Glomerular visceral epithelial cell (primary cell): ENCODE results near the gene NEGR1.

Source experiments
- DNase-seq: peaks from one replicate; pipeline ENCODE4 v3.0.0-alpha.2; 2016; ENCODE audit errors: extremely low spot score

The NEGR1 gene

DNA sequence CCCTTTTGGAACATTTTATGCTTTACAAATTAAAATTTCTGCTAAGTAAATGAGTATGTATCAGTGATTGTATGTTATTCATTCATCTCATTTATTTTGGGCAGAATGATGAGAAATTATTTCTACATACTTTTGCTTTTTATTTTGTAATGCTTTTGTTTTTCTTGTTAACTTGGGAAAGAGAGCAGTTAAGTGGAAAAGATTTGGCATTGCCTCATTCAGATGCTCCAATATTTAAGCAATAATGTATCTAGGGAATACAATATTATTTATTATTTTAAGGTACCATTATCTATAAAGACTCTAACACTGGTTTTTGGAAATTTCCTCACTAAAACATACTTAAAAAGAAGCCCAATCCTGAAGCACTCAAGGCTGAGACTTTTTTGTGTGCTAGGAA, 431.8 kb downstream of the NEGR1 start:
- DNase-seq: no peak

GRCh38 chr1:71843012-71843411, 439.3 kb downstream of the NEGR1 start:
- no peak for DNase-seq

- no peak for DNase-seq
These were observed 442.5 kb downstream of the NEGR1 start for GRCh38 chr1:71839876-71840275.

DNA sequence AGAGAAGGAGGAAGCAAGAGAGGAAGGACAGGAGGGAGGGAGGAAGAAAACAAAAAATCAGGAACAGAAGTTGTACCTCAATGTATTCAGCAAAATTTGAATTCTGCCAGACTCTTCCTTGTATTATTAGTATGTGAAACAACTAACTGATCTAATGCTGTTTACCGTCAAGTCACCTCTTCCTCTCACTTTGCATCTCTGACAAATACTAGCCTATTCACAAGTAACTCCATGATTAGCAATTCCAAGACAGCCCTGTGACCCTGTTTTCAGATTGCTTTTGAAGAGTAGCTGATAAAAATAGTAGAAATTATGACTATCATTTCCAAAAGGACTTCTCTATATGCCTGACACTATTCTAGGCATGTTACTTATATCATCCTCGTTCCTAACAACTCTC, 445.4 kb downstream of the NEGR1 start:
- no peak for DNase-seq

DNA sequence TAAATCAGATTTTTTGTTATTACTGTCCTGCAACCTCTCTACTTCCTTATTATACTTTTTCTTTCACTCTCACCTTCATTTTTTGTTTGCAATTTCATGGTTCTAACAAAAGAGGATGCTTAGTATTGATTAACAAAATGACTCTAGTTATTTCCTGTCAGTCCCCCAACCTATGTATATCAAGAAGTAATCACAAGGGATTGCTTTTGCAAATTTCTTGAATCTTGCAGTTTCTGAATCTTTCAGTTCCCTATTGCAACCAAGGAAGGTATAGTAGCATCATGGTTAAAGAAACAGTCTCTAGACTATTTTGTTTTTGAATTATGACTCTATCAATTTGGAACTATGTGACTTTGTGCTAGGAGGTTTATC, 446.9 kb downstream of the NEGR1 start:
- DNase-seq: no peak

GRCh38 chr1:71834601-71835441, 447.5 kb downstream of the NEGR1 start:
- no peak for DNase-seq

GRCh38 chr1:71831646-71832045, 450.7 kb downstream of the NEGR1 start:
- DNase-seq: no peak

GRCh38 chr1:71829346-71829745, 453.0 kb downstream of the NEGR1 start:
- no peak for DNase-seq

DNA sequence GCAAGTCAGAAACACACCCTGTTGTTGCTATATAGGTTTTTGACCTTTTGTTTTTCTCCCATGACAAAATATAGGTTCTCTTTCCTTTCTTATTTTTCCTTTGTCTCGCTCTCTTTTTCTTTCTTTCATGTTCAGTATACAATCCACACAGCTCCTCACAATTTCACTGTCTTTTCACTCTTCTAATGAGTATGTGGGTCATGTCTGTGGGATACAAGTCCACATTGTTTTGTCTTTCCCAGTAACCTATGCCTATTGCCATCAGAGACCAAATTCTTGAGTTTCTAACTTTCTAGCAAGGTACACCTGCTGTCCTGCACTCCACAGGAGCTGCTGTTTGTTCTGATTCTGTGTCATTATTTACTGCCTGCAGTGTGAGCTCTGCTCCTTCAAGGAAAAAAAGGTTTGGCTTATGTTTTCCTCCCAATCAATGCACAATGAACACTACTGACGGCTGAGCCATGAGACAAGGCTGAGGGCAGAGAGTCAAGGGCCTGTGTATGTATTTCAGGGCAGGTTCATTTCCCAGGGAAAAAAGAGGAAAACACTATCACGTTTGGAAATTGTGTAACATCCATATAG, 453.8 kb downstream of the NEGR1 start:
- DNase-seq: no peak

DNA sequence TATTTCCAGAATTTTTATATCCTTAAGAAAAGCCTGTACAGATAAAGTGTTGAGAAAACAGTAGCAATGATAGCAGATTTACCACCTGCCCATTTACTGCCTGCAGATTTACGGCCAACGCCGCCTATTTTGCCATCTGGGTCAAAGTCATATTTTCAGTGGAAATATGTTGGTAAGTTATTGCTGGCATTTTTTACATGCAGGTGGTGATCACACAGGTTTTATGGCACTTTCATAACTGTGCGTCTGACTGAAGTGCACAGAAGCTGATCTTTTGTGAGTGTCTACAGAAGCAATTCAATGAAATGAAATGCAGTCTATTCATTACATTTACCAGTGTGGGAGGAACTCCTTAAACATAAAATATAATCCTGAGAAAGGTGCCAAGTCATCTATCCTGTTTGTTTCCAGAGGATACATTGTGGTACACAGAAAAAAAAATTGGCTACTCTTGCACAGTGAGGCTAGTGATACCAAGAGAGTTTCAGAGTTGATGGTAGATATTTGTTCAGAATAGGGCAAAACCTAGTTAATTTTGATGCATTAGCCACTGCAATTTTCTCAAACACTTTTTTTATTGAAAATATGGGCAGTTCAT, 458.5 kb downstream of the NEGR1 start:
- DNase-seq: no peak

DNA sequence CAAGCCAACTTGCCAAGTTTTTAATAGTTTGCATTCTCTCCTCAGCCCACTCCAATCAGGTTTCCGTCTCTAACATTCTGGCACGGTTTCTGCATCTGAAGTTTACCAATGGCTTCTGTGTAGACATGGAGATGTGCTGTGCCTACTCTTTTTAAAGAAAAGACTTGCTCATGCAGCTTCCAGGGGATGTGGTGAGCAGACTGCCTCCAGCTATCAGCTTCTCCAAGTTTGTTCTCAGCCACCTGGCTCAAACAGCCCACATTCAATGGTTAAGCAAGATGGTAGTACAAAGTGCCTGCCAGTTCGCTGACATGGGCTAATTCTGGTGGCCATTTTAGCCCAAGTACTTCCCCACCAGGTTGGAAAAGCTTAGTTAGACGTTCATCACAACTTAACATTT, 465.3 kb downstream of the NEGR1 start:
- no peak for DNase-seq

- DNase-seq: no peak
These were observed 473.3 kb downstream of the NEGR1 start for GRCh38 chr1:71809085-71809484.

DNA sequence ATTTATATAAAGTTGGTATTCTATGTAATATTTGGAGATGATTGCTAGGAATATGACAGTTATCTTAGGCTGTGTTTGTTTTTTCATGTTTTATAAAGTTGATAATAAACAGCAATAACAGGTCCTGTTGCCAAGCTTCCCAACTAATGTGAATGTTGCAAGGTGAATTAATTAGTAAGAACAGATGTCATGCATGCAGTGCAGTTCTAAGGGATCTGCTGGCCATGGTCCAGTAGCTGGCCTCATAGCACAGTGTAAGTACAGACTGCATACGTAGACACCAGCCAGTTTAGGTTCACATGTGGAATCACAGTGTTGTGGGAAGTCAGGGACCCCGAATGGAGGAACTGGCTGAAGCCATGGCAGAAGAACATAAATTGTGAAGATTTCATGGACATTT, 478.2 kb downstream of the NEGR1 start:
- DNase-seq: no peak

GRCh38 chr1:71796006-71796405, 486.3 kb downstream of the NEGR1 start:
- no peak for DNase-seq

DNA sequence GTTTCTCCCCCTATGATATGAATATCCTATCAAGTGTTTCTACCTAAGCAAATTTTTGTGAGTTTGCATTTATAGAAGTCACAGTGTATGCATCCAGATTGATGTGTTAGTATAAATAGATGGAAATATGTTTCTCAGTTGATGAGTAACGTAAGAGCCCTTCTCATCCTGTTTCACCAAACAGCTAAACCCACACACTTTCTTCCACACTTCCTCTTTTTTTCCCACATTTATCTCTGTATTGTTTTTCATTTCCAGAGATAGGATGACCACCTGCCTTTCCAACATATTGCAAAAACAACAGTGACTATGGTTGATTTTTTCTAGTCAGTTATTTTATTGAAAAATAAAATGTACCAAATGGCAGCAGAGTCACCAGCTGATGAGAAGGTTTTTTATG, 490.1 kb downstream of the NEGR1 start:
- DNase-seq: no peak

DNA sequence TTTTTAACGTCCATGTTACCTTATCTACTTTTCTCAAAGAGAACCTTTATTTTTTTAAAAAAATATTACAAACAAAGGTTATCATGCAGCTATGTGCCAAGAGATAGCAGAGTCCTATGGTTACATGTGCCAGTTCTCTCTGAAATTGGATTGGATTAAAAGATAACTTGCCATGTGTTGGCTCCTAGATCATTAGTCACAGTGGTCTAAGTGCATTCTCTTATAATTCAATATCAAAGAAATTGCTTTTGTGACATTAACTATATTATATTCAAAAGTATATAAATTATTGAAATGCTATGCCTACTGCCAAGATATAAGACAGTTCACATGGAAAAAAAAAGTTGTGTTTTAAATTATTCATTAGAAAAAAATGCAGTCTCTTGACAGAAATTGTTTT, 494.2 kb downstream of the NEGR1 start:
- no peak for DNase-seq

GRCh38 chr1:71787699-71788098, 494.6 kb downstream of the NEGR1 start:
- no peak for DNase-seq

DNA sequence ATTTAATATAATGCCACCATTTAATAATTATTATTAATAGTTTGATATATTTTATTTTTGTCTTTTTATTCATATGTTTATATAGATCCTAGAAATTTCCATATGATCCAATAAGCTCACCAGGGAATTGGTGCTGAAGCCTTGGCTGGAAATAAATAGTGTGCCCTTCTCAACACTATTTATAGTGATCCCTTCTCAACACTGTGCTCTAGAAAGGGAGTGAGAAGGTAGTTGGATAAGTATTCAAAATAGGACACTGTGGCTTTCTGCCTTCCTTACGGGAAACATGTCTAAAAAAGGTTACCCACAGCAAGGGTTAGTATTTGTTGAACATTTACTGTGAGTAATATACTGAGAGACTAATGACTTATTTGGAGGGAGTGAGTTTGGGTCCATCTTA, 496.1 kb downstream of the NEGR1 start:
- no peak for DNase-seq

DNA sequence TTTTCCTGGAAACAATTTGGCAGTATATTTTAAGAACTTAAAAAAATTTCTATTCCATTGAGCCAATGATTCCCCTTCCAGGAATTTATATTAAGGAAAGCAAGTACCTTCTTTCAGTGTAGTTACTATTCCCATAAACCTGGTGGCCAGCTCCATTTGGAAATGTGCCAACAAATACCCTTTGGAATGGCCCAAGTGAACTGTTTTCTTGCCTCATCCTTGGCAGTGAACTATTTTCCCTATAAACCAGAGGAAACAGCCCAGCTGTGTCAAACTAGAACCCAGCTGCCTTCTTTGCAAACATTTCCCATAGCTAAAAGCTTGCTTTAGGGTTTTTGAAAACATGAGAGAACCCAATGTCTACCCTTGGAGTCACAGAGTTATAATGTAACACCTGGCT, 496.9 kb downstream of the NEGR1 start:
- no peak for DNase-seq

DNA sequence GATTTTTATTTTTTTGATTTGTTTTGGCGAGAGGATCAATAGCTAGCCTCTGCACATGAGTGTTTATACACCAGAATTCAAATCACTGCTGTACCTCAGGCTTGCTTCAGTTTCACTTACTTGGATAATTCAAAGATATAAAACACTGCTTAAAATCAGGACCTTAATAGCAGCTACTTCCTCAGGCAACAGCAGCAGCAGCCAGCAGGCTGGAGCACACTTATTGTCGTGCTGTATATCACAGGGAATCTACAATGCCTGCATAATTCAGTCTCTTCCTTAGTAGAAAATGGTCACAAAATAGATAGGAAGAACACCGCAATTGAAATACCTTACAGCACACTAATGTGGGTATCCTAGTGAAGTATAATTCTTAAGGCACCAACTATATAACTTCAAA, 497.3 kb downstream of the NEGR1 start:
- DNase-seq: no peak

- no peak for DNase-seq
These were observed 498.1 kb downstream of the NEGR1 start for GRCh38 chr1:71784241-71784640.

GRCh38 chr1:71783071-71783470, 499.3 kb downstream of the NEGR1 start:
- no peak for DNase-seq

- DNase-seq: no peak
These were observed 500.9 kb downstream of the NEGR1 start for GRCh38 chr1:71781450-71781849.
